Stimulated activated CD8-positive, alpha-beta memory T cell treated with anti-CD3 and anti-CD28 coated beads, Interleukin-4, amount 100 ng/mL, for 24 hours (primary cell): Measurements from ENCODE around the gene EPS15.
A peak's percentile ranks its signal among the peaks of the same experiment; 100 is the strongest.
"Not testable (repeated sequence)": the region's sequence is repeated elsewhere in the genome, so short reads cannot be mapped to it uniquely, and the experiment has no call there.

Experiments
- DNase-seq: peaks from one replicate; pipeline ENCODE4 v3.0.0-alpha.2; 2020; ENCODE audit warnings: low read depth

The EPS15 gene

GRCh38 chr1:51514733-51515132 is 4.3 kb downstream of the EPS15 start:
- DNase-seq, result no peak

- no peak for DNase-seq
Observed at GRCh38 chr1:51512606-51513005, 6.5 kb downstream of the EPS15 start.

DNA sequence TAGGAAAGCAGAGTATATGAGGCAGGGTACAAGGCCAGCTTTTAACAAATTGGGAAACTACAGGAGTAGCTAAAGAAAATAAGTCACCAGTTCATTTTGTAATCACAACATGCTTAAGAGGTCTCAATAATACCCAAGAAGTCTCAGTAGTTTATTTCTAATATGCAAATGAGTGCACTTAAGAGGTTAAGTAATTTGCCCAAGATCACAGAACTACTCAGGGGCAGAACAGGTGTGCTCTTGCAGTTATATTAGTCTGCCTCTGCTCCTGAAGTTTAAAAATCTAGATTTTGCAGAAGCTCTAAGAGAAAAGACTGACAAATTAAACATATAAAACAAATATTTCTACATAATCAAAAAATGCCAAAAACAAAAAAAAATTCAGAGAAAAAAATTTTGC is 6.9 kb downstream of the EPS15 start:
- no peak for DNase-seq

DNA sequence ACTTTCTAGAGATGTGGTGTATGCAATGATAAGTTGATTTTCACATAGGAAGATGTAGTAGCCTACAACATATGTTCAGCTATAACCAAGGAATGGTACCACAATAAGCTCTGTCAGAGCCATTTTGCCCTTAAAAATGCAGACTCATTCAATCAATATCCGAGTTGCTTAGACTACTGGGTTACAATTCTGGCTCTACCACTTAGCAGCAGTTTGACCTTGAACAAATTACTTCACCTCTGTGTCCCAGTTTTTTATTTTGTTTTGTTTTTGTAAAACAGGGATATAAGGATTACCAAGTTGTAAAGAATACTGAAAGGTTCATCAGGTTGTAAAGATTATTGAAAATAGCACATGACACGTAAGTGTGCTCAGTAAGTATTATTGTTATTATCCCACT is 9.3 kb downstream of the EPS15 start:
- DNase-seq, result no peak

GRCh38 chr1:51506537-51506936 is 12.5 kb downstream of the EPS15 start:
- DNase-seq, result no peak

GRCh38 chr1:51504806-51505525 is 14.1 kb downstream of the EPS15 start:
- no peak for DNase-seq

GRCh38 chr1:51501218-51501630 is 17.8 kb downstream of the EPS15 start:
- peak; percentile 3 for DNase-seq

- DNase-seq, result no peak
Observed at GRCh38 chr1:51499694-51500093, 19.4 kb downstream of the EPS15 start.

DNA sequence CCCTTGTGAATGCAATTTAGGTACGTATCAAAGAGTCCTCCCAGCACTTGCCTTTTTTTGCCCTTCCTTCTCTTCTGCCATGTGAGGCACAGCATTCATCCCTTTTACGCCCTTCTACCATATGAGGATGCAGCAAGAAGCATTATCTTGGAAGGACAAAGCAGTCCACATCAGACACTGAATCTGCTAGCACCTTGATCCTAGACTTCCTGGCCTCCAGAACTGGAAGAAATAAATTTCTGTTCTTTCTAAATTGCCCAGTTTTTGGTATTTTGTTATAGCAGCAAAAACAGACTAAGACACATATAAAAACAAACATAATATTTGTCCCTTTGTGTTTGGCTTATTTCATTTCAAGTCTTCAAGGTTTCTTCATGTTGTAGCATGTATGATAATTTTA is 20.1 kb downstream of the EPS15 start:
- DNase-seq, result no peak

DNA sequence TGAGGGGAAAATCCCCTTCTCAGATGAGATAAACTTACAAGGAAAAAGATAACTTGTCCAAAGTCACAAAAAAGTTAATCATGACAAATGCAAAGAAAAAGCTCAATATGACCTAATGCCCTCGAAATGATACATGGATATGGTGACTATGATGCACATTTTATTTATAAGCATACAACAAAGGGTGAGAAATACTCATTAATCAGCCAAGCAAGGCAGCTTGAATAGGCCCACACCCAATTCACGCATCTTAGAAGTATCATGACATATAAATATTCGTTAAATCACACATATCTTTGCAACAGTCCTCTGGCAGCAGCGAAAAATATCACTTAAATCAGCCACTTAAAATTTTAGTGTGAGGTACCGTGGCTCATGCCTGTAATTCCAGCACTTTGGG is 21.7 kb downstream of the EPS15 start:
- no peak for DNase-seq

DNA sequence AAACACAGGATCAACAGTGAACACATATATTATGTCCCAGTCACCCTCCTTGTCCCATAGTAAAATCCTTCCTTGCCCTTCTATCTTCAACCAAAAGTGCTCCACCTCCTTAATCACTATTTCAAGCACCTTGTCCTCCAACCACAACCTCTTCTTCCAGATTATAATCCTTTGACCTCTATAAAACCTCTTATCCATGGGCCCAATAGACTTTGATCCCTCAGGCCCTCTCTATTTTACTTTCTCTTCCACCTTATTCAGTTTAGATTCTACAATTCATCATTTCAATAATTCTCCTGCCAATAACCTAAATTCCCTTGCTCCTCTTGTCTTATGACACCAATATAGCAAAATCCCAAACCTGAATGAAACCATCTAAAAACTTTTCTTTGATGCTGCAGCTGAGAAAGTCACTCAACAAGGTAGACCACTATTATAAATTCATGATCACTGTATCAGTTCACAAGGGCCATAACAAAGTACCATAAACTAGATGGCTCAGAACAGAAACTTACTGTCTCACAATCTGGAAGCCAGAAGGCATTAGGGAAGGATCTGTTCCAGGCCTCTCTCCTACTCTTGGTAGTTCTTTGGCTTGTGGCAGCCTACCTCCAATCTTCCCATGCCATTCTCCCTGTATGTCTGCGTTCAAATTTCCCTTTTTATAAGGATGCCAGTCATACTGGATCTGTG is 24.8 kb downstream of the EPS15 start:
- no peak for DNase-seq

GRCh38 chr1:51491166-51491981 is 27.7 kb downstream of the EPS15 start:
- DNase-seq, result no peak

DNA sequence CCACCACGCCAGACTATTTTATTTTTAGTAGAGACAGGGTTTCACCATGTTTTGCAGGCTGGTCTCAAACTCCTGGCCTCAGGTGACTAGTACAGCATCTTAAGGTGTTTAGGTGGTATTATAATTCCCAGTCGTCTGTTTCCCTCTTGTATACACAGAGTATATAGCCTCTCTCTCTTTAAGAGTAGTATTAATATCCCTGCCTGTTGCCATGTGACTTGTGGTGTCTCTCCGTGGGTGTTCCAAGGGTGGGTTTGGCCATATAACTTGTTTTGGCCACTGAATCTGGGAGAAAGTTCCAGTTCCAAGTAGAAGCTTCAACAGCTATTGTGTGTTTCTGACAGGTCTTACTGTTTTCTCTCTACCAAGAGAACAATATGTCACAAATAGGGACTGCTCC is 29.6 kb downstream of the EPS15 start:
- DNase-seq, result no peak

GRCh38 chr1:51488372-51489050 is 30.6 kb downstream of the EPS15 start:
- DNase-seq, result no peak

DNA sequence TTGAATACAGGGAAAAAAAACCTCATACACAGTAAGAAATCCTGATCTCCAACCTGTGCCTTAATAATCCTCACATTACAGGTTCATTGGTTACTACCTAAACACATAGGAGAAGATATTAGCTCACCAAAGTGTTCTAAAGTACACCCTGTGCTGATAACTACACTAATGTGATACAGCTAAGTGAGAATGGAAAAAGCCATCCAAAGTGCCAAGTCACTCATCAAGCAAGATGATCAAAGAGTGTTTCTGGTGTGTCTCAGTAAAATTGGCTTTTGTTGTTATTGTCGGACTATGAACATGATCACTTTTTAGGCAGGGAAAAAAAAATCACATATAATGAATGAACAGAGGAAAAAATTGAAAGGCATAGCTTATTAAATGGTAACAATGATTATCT is 31.4 kb downstream of the EPS15 start:
- no peak for DNase-seq

- DNase-seq, result no peak
Observed at GRCh38 chr1:51484591-51484990, 34.5 kb downstream of the EPS15 start.

DNA sequence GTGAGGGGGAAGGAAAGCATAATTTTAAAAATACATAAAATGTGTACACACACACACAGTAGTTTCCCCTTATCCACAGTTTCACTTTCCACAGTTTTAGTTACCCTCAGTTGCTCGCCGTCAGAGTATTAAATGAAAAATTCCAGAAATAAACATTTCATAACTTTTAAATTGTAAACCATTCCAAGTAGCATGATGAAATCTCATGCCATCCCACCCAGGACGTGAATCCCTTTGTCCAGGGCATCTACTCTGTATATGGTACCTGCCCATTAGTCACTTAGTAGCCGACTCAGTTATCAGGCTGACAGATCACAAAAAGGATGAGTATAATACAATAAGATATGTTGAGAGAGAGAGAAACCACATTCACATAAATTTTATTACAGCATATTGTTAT is 36.2 kb downstream of the EPS15 start:
- no peak for DNase-seq

GRCh38 chr1:51474832-51475620 is 44.0 kb downstream of the EPS15 start:
- DNase-seq, result not testable (repeated sequence)

GRCh38 chr1:51473331-51474115 is 45.5 kb downstream of the EPS15 start:
- DNase-seq, result no peak

- DNase-seq, result no peak
Observed at GRCh38 chr1:51472359-51472758, 46.7 kb downstream of the EPS15 start.

DNA sequence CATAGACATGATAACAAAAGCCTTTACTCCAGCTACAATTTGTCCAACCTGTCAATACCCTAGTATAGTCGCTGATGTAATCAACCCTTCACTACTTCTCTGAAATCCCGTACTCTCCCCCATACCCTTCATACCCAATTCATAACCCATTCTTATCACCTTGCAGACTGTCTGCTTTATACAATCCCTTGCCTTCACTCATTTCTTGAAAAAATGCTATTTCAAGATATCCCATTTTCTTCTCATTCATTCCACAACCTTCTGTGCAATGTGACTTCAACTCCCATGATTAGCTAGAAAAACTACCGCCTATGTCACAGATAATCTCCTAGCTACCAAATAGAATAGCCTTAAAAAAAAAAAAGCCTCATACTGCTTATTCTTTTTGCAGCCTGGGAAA is 49.5 kb downstream of the EPS15 start:
- no peak for DNase-seq
